GM19238 (cell line): Measurements from ENCODE around the gene TSPAN9.
A peak's percentile ranks its signal among the peaks of the same experiment; 100 is the strongest.

Experiments
- DNase-seq: peaks from one replicate; pipeline ENCODE4 v3.0.0; 2011; ENCODE audit warnings: low spot score; ENCODE audit not compliant: insufficient read length

The TSPAN9 gene

GRCh38 chr12:3161861-3162260 is 84.7 kb downstream of the TSPAN9 start:
- DNase-seq, result no peak

- no peak for DNase-seq
Measured at GRCh38 chr12:3164454-3165077, 87.4 kb downstream of the TSPAN9 start.

GRCh38 chr12:3165078-3165980 is 88.2 kb downstream of the TSPAN9 start:
- DNase-seq, result no peak

GRCh38 chr12:3167636-3168035 is 90.5 kb downstream of the TSPAN9 start:
- no peak for DNase-seq

- no peak for DNase-seq
Measured at GRCh38 chr12:3168223-3169221, 91.3 kb downstream of the TSPAN9 start.

GRCh38 chr12:3170423-3171194 is 93.4 kb downstream of the TSPAN9 start:
- no peak for DNase-seq

- no peak for DNase-seq
Measured at GRCh38 chr12:3171195-3171591, 94.0 kb downstream of the TSPAN9 start.

GRCh38 chr12:3172124-3173007 is 95.2 kb downstream of the TSPAN9 start:
- DNase-seq, result no peak

- no peak for DNase-seq
Measured at GRCh38 chr12:3173008-3173553, 95.9 kb downstream of the TSPAN9 start.

GRCh38 chr12:3173912-3174311 is 96.7 kb downstream of the TSPAN9 start:
- no peak for DNase-seq

GRCh38 chr12:3175238-3175637 is 98.1 kb downstream of the TSPAN9 start:
- DNase-seq, result no peak

GRCh38 chr12:3176754-3177153 is 99.6 kb downstream of the TSPAN9 start:
- no peak for DNase-seq

- DNase-seq, result peak; percentile 27
Measured at GRCh38 chr12:3177778-3178425, 100.7 kb downstream of the TSPAN9 start.

GRCh38 chr12:3178671-3179313 is 101.6 kb downstream of the TSPAN9 start:
- no peak for DNase-seq

GRCh38 chr12:3179731-3180130 is 102.6 kb downstream of the TSPAN9 start:
- DNase-seq, result no peak

GRCh38 chr12:3182426-3182825 is 105.2 kb downstream of the TSPAN9 start:
- DNase-seq, result no peak

- no peak for DNase-seq
Measured at GRCh38 chr12:3184485-3184884, 107.3 kb downstream of the TSPAN9 start.

GRCh38 chr12:3185260-3185870 is 108.2 kb downstream of the TSPAN9 start:
- no peak for DNase-seq
